K562 (cell line): Measurements from ENCODE around the gene ANK2. TPM values are rescaled to one million over a fixed set of nuclear protein-coding genes. Genes with fewer than 3 reads are reported as not detected.

Source experiments
- ATAC-seq: fragments of 200-7000 bp; cut with Tn5 transposase; 3 replicates; pipeline ENCODE4 v1.9.1; 2020; ENCODE audit warnings: moderate library complexity
- BruUV-seq: library from RNA; stranded (reverse); fragments of 400-500 nt; replicated peaks from 2 replicates; lab custom pipeline; 2021; lab: Mats Ljungman, UMichigan
- CTCF ChIA-PET: fragments of 300-600 bp; formaldehyde crosslinking; extraction: SDS; loops from one replicate; lab custom pipeline; 2021; ENCODE audit warnings: low intra/inter-chr PET ratio; lab: Yijun Ruan, JAX
- POLR2A ChIA-PET: fragments of 300-600, 350-650 bp; sonication (Branson Sonifier 250); formaldehyde crosslinking; extraction: SDS; loops from one replicate; lab custom pipeline; 2021; ENCODE audit warnings: antibody characterized with exemption, inconsistent platforms; lab: Yijun Ruan, JAX
- DNase-seq, 4 experiments: peaks; one replicate each; pipeline versions ENCODE4 v3.0.0 to v3.0.0-alpha.2; 2011 to 2018; ENCODE audit warnings: low spot score in 3 of 4, mixed read lengths in 3 of 4; ENCODE audit errors: extremely low read depth in 1 of 4
- FAIRE-seq: peaks from 2 replicates; lab custom pipeline; 2011; peaks lifted over from hg19 to GRCh38; lab: Jason Lieb, UNC
- H2AFZ ChIP-seq: 2 replicates; pipeline ENCODE4 v1.6.0; 2011; ENCODE audit warnings: low read depth, low read length, control low read depth, inconsistent platforms
- H3K27ac ChIP-seq: fragments of 200-600 bp; 3 replicates; pipeline ENCODE4 v1.8.0; 2011; ENCODE audit warnings: low read depth, mild to moderate bottlenecking, control low read depth, inconsistent platforms, low read length, moderate library complexity, mixed read lengths; ENCODE audit errors: extremely low read depth
- H3K27me3 ChIP-seq, 2 experiments: fragments of 300-600 bp in 1 of 2; 2 replicates in 1 of 2; 3 replicates in 1 of 2; pipeline versions ENCODE4 v1.6.0 to v1.8.0; 2011; ENCODE audit warnings: inconsistent platforms in 2 of 2, low read length in 2 of 2, mild to moderate bottlenecking in 1 of 2, mixed read lengths in 1 of 2, moderate library complexity in 1 of 2; ENCODE audit not compliant: control insufficient read depth in 2 of 2, insufficient read depth in 2 of 2
- H3K36me3 ChIP-seq: fragments of 300-600 bp; 3 replicates; pipeline ENCODE4 v1.8.0; 2011; ENCODE audit warnings: mild to moderate bottlenecking, low read length, inconsistent platforms; ENCODE audit not compliant: control insufficient read depth, insufficient read depth
- H3K4me1 ChIP-seq, 2 experiments: fragments of 200-600 bp in 1 of 2; replicated peaks in 1 of 2; 2 replicates in 1 of 2; 3 replicates in 1 of 2; pipeline versions ENCODE4 v1.5.1 to v1.8.0; 2011; ENCODE audit warnings: inconsistent platforms in 2 of 2, low read length in 2 of 2, mild to moderate bottlenecking in 1 of 2, mixed read lengths in 1 of 2, moderate library complexity in 1 of 2; ENCODE audit not compliant: control insufficient read depth in 2 of 2, insufficient read depth in 2 of 2
- H3K4me2 ChIP-seq: 2 replicates; pipeline ENCODE4 v1.6.1; 2011; ENCODE audit warnings: low read length, control low read depth, inconsistent platforms, mixed read lengths; ENCODE audit not compliant: insufficient read depth
- H3K4me3 ChIP-seq: fragments of 200-600 bp; sonication (generic), shearing (Covaris generic); 2 replicates; pipeline ENCODE4 v1.5.1; 2016; ENCODE audit warnings: control low read depth, inconsistent platforms
- H3K79me2 ChIP-seq: fragments of 200-600 bp; 3 replicates; pipeline ENCODE4 v1.8.0; 2011; ENCODE audit warnings: low read length, inconsistent platforms; ENCODE audit not compliant: control insufficient read depth, insufficient read depth
- H3K9ac ChIP-seq, 2 experiments: 2 replicates each; pipeline versions ENCODE4 v1.6.0 to v1.6.1; 2011; ENCODE audit warnings: low read depth in 2 of 2, low read length in 2 of 2, control low read depth in 1 of 2, inconsistent platforms in 1 of 2, mild to moderate bottlenecking in 1 of 2, mixed read lengths in 1 of 2; ENCODE audit not compliant: insufficient read depth in 1 of 2
- H3K9me1 ChIP-seq: one replicate; pipeline ENCODE4 v1.6.0; 2011; ENCODE audit warnings: inconsistent platforms, mild to moderate bottlenecking, low read length, moderate library complexity; ENCODE audit not compliant: control insufficient read depth, insufficient read depth
- H3K9me3 ChIP-seq: replicated peaks from 2 replicates; pipeline ENCODE4 v1.5.1; 2011; ENCODE audit warnings: low read depth, low read length, inconsistent platforms; ENCODE audit not compliant: control insufficient read depth, insufficient read depth
- H4K20me1 ChIP-seq: replicated peaks from 2 replicates; pipeline ENCODE4 v1.6.1; 2011; ENCODE audit warnings: low read length, inconsistent platforms, mixed read lengths; ENCODE audit not compliant: control insufficient read depth, insufficient read depth
- CHD4 ChIP-seq: fragments of 200-600 bp; sonication (generic); IDR thresholded peaks from 3 replicates; pipeline ENCODE4 v1.6.1; 2012; ENCODE audit warnings: low read depth, mild to moderate bottlenecking, mixed read lengths, low read length, inconsistent platforms; ENCODE audit not compliant: insufficient read depth, insufficient replicate concordance, poor library complexity, severe bottlenecking
- HDAC6 ChIP-seq: IDR thresholded peaks from 2 replicates; pipeline ENCODE4 v1.6.1; 2012; ENCODE audit warnings: low read depth, mild to moderate bottlenecking, control low read depth, inconsistent platforms, low read length, moderate library complexity
- RAD51 ChIP-seq: fragments of 450-650 bp; IDR thresholded peaks from 2 replicates; pipeline ENCODE4 v1.7.1; 2016; ENCODE audit warnings: low read depth, mild to moderate bottlenecking, borderline replicate concordance
- TFE3 ChIP-seq: fragments of 450-650 bp; formaldehyde crosslinking; IDR thresholded peaks from 2 replicates; pipeline ENCODE4 v1.4.0; 2020; ENCODE audit warnings: mild to moderate bottlenecking, mixed read lengths
- ZNF282 ChIP-seq: sonication (generic); formaldehyde crosslinking; IDR thresholded peaks from 2 replicates; pipeline ENCODE4 v1.8.1; 2023; ENCODE audit warnings: missing genetic modification reagents
- WGBS: fragments of 100-300 bp; shearing (Covaris generic); methylation state at CpG from one replicate; pipeline ENCODE4 v1.1.6; 2016; ENCODE audit warnings: low coverage, mixed read lengths; ENCODE audit not compliant: insufficient coverage; ENCODE audit errors: missing lambda C conversion rate; 5-methylcytosine and 5-hydroxymethylcytosine counted together
- in situ Hi-C: fragments of 300-500 bp; cut with MboI; formaldehyde crosslinking; loops from 4 replicates; pipeline ENCODE4 v1.15.0; 2018; ENCODE audit warnings: inconsistent platforms, mixed read lengths
- intact Hi-C: fragments of 100-400 bp; cut with micrococcal nuclease; formaldehyde crosslinking; loops from 2 replicates; pipeline ENCODE4 v1.14.2; 2022
- polyA plus RNA-seq, 8 experiments: library from polyadenylated mRNA; depleted of rRNA in 4 of 8; stranded (reverse) in 5 of 8; unstranded in 3 of 8; fragments of >200 nt; fragmentation: Nextera tagmentation in 2 of 8; fragmentation: Illumina TruSeq in 1 of 8; extraction: Ambion mirVana in 2 of 8; extraction: Trizol in 1 of 8; gene quantifications; 2 replicates each; pipeline versions ENCODE4 v1.2.1 to v1.2.3, GENCODE V29; 2011 to 2014; ENCODE audit warnings: inconsistent platforms in 1 of 8, missing spikeins in 1 of 8
- total RNA-seq, 7 experiments: library from RNA; depleted of rRNA in 6 of 7; stranded (reverse); fragments of >200 nt in 6 of 7; fragmentation: Illumina TruSeq in 2 of 7; extraction: Trizol in 2 of 7; gene quantifications; 2 replicates each; pipeline versions ENCODE4 v1.2.1 to v1.2.3, GENCODE V29; 2011 to 2021; ENCODE audit warnings: low replicate concordance in 1 of 7

The ANK2 gene
- total and polyA plus RNA-seq, 9 of the 15 experiments (the other 6 are each of a cell fraction or from before 2014, with no cell fraction given) = 0.07 to 0.24 TPM; not detected in 7

- CTCF ChIA-PET = no interaction called here
- Histone ChIP-seq H3K9me1 (no peaks in the 10 kb centered on the region), H3K4me1 (no peaks in the 10 kb centered on the region), H3K4me2 (no peak overlapping the region), H3K27me3 (no peaks in the 10 kb centered on the region), H3K36me3 (no peaks in the 10 kb centered on the region), H2AFZ (no peak overlapping the region), H3K79me2 (no peaks in the 10 kb centered on the region), H3K9me3 (no peaks in the 10 kb centered on the region), H3K27ac (no peak overlapping the region), H3K9ac (no peak overlapping the region), H3K4me3 (no peak overlapping the region), H4K20me1 (no peaks in the 10 kb centered on the region)
- BruUV-seq = no TSS peak
- no peak for DNase-seq
- no peak for TF ChIP-seq ZNF282 (CRISPR knock-in tag)
- TF ChIP-seq RAD51 = peak; percentile 33; the same call in 1 of the 2 replicates
- peak; percentile 79 for TF ChIP-seq TFE3 (CRISPR knock-in tag)
- no peak for TF ChIP-seq CHD4
- no peak for TF ChIP-seq HDAC6
- intact Hi-C loops (no loop called here), in situ Hi-C loops (no loop called here)
- FAIRE-seq = no peak
- no peak for ATAC-seq
- POLR2A ChIA-PET = no interaction called here
- WGBS = 2% methylated on average over 9 of the region's 9 CpGs
Measured at GRCh38 chr4:113080050-113080449, 30.6 kb downstream of the ANK2 start.
